Frontal cortex (tissue), 4 donors: ENCODE data around the gene RAI2. TPM values are rescaled to one million over a fixed set of nuclear protein-coding genes. Genes with fewer than 3 reads are reported as not detected.
A peak's percentile ranks its signal among the peaks of the same experiment; 100 is the strongest.
"Not testable (repeated sequence)": the region's sequence is repeated elsewhere in the genome, so short reads cannot be mapped to it uniquely, and the experiment has no call there.

Experiments
- DNase-seq, 2 donors: peaks; one replicate each; pipeline ENCODE4 v3.0.0; 2012; ENCODE audit warnings: low spot score in 2 of 2
- FAIRE-seq: peaks from 2 replicates; lab custom pipeline; 2012; peaks lifted over from hg19 to GRCh38; lab: Jason Lieb, UNC
- total RNA-seq: library from RNA; depleted of rRNA; stranded (reverse); fragments of >200 nt; gene quantifications from one replicate; pipeline ENCODE4 v1.2.3, GENCODE V29; 2014
- donor health status: control.
- donor health status: control.
- donor health status: control.

The RAI2 gene
- total RNA-seq, 1 donor from 2014 or later = 2.9 TPM

DNA sequence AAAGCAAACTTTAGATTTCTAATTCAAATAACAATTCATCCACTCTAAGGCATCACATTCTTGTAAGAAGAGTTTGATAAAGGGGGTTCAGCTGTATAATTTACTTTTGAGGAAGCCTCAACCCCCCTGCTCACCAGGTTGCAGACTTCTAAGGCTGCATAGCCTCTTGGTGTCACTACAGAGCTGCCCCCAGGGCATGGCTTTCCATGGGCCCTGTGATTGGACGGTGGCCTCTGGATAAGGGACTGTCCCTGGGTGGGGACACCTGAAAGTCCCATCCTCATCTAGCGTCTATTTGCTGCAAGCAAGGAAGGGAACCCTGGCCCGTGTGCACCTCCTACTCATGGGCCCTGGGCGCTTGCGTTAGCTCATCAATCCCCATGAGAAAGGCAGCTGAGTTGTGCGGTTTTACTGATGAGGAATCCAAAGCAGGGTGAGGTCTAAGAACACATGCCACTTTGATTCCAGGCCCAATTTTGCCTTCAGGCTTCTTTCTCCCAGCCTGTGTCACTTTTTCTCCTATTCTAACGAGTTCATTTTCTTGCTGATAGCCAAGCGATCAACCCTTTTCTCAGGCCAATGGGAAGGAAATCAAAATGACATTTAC lies 72.0 kb downstream of the RAI2 start:
- FAIRE-seq (no peak), DNase-seq (no peak)

DNA sequence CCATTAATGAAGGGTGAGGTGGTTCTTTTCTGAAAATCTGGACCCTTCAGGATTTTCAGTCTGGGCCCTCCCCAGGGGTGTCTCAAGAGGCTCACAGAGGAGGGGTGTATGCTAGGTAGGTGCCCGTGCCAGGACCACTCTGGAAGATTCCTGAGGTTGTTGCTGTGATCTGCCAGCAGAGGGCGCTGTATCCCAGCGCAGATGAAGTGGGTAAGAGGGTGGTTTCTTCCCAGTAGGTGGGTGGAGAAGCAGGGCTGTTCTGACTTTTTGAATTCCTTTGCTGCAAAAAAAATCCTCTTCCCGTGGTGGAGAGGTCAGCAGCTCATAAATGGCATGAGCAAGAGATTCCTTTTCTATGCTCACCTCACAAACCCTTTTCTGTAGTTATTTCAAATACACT lies 72.7 kb downstream of the RAI2 start:
- FAIRE-seq (no peak), DNase-seq (peak; percentile 29 to 61)

DNA sequence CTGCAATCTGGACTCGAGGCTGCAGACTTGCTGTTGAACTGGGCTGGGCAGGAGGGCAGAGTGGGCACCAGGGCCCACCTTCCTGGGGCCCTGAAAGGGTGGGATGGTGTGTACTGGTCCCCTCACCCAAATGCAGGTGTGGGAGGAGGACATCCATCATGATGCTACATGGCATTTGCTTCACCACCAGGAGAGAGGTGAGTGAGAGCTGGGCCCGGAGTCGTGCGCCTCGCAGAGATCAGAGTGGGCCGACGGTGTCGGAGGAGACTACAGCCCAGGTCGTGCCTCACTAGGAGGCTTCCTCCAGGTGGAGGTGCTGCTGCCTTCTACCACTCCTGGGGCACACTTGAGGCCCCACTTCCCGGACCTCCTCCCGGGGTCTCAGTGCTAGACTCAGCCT lies 73.5 kb downstream of the RAI2 start:
- no peak for FAIRE-seq
- no peak for DNase-seq

DNA sequence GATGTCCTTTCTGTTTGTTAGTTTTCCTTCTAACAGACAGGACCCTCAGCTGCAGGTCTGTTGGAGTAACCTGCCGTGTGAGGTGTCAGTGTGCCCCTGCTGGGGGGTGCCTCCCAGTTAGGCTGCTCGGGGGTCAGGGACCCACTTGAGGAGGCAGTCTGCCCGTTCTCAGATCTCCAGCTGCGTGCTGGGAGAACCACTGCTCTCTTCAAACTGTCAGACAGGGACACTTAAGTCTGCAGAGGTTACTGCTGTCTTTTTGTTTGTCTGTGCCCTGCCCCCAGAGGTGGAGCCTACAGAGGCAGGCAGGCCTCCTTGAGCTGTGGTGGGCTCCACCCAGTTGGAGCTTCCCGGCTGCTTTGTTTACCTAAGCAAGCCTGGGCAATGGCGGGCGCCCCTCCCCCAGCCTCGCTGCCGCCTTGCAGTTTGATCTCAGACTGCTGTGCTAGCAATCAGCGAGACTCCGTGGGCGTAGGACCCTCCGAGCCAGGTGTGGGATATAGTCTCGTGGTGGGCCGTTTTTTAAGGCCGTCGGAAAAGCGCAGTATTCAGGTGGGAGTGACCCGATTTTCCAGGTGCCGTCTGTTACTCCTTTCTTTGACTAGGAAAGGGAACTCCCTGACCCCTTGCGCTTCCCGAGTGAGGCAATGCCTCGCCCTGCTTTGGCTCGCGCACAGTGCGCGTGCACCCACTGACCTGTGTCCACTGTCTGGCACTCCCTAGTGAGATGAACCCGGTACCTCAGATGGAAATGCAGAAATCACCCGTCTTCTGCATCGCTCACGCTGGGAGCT lies 74.3 kb downstream of the RAI2 start:
- not testable (repeated sequence) for FAIRE-seq

DNA sequence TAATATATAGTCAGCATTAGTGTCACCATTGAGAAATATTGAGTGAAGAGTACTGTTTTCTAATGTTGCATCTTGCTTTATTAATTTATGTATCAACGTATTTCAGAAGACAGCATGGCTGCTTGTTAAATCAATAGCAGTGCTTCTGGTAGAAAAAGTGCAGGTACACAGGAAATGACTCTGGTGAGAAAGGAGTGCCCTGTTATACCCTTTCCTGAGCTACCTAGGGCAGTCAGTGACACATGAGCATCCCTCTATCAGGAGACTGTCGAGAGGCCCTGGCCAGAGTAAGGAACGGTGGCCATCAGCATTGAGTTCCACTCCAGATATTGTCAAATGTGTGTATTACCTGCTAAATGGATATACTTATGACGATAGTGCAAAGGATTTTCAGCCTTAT lies 81.7 kb downstream of the RAI2 start:
- FAIRE-seq = no peak
- no peak for DNase-seq

More for the DNA sequence above, 74.3 kb downstream of the RAI2 start:
- not testable (repeated sequence) for DNase-seq

DNA sequence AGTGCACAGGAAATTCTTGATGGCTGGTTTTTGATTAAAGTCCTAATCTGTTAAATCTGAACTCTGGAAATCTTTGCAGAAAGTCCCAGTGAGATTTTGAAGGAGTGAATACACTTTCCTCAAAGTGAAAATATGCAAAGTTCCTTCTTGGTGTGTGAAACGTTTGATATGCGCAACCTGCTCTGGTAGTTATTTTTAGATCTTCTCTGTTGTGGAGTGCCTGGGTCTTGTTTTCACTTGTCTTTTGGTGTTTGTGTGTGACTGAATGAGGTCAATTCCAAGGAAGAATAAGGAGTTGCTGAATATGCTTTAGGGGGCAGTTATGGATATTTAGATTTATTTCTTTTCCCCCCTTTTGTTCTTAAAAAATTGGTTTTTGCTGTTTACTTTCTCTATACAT lies 82.1 kb downstream of the RAI2 start:
- DNase-seq = no peak
- FAIRE-seq = no peak

DNA sequence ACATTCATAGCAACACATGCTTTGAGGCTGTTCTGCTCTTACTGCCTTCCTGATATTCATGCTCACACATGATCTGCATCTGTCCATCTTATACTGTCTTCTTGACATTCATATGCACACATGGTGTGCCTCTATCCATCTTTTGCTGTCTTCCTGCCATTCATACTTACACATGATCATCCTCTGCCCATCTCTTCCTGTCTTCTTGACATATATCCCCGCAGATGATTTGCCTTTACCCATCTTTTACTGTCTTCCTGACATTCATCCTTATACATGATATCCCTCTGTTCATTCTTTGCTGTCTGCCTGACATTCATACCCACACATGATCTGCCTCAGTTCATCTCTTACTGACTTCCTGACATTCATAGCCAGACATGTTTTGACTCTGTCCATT lies 87.0 kb downstream of the RAI2 start:
- no peak for DNase-seq
- no peak for FAIRE-seq

DNA sequence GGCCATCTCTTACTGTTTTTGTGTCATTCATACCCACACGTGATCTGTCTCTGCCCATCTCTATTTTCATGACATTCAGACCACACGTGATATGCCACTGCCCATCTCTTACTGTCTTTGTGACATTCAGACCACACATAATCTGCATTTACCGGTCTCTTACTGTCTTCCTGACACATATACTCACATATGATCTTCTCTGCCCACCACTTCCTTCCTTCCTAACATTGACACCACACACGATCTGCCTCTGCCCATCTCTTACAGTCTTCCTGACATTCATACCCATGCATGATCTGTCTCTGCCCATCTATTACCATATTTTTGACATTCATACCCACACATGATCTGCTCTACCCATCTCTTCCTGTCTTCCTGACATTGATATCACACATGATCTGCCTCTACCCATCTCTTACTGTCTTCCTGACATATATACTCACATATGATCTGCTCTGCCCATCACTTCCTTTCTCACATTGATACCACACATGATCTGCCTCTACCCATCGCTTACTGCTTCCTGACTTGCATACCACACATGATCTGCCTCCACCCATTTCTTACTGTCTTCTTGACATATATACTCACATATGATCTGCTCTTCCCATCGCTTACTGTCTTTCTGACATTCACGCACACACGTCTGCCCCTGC lies 87.7 kb downstream of the RAI2 start:
- no peak for FAIRE-seq
- DNase-seq = no peak

DNA sequence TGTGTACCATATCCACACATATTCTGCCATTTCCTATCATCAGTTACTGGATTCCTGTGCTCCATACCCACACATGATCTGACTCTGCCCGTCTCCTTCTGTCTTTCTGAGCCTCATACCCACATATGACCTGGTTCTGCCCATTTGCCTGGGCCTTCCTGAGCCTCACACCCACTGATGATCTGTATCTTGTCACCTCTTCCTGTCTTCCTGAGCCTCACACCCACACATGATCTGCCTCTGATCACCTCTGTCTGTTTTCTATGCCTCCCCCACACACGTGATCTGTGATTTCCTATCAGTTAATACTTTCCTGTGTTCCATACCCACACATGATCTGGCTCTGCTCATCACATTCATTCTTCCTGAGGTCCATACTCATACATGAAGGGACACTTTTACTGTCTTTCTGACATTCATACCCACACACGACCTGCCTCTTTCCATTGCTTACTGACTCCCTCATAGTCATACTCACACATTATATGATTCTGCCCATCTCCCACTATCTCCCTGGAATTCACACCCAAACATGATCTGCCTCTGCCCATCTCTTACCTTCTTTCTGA lies 91.3 kb downstream of the RAI2 start:
- DNase-seq (no peak), FAIRE-seq (no peak)

DNA sequence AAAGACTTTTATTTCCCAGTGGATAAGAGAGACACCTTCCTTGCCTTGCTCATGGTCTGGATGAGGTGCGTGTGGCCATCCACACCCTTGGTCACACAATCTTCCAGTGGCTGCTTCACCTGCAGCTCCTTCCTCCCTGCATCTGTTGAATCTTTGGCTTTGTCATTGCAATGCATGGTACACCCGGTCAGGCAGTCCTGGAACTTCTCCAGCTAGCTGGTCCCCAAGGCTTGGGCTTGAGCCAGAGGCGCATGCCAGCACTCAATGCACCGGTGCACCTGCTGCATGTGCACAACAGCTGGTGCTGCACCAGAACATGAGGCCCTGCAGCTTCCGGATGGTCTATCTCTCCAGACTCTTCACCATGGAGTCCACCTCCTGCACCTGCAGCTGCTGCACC lies 92.1 kb downstream of the RAI2 start:
- no peak for FAIRE-seq
- no peak for DNase-seq

DNA sequence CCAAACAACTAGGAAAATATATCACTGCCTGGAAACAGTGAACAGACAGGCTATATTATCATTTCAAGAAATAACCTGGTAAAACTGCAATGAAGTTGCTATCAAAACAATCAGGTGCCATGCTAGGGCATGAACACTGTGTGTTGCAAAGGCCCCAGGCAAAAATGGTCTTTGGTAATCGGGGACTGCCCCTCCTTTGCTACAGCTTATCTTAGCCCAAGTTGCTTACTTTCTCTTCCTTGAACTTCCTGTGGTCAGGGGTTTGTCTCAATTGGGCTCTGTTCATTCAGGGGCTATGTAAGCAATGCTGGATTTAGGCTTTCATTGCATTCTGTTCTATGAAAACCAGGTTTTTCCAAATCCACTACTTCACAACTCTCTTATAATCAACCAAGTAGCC lies 93.4 kb downstream of the RAI2 start:
- no peak for DNase-seq
- FAIRE-seq = no peak

DNA sequence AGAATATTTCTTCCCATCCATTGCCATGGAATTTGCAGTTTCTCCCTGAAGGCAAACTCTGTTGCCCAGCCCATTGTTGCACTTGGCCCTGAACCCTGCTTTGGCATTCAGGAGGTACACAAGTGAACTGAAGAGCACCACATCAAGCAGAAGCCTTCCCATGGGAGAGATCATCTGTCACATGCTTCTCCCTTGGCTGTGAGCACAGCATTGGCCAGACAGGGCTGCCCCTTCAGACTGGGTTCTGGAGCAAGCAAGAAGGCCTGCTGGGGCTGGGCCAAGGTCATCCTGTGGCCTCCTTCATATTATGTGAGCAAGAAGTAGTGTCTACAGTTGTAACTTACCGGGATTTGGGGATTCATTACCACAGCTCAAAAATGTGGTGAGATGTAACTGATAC lies 101.1 kb downstream of the RAI2 start:
- DNase-seq (no peak), FAIRE-seq (no peak)

DNA sequence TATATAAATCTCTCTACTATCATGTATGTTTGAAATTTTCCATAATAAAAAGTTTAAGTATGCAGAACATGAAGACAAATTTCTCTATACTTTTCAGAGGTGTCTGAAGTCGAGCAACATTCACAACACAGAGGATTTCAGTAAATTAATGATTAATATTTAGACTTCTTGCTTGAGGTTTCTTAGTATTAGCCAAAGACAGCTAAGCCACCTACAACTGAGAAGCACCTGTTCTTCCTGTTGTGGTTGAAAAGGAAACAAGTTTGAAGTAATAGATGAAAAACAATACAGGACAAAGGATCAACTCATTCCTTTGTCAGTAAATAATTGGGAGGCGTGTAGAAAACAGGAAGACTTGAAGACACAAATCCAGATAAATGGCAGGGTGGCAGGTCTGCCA lies 102.7 kb downstream of the RAI2 start:
- no peak for DNase-seq
- FAIRE-seq = no peak

DNA sequence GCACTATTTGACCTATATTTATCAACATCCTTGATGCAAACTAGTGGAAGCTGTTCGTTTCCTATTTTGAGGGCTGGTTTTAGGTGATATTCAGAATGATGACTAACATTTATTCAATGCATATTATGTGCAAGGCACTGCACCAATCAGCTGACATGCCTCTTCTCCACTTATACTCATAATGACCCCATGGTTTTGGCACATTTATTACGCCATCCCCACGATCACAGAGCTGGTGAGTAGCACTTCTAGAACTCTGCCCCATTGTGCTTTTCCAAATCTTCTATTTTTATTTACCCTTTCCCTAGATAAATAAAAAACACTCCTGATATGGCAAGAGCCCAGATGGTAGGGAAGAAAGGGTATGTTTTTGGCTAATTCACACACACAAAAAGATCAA lies 110.7 kb downstream of the RAI2 start:
- DNase-seq = no peak
- no peak for FAIRE-seq

Other genes starting within 250 kb of the RAI2 start
- 5.7 TPM for gene SCML1, start 123.8 kb downstream of the RAI2 start, total RNA-seq